ENCODE data around the gene SEPTIN11. TPM values are rescaled to one million over a fixed set of nuclear protein-coding genes. Genes with fewer than 3 reads are reported as not detected.

SEPTIN11 gene
- polyA plus RNA-seq, 1 donor from 2014 or later: 61.3 TPM

DNA sequence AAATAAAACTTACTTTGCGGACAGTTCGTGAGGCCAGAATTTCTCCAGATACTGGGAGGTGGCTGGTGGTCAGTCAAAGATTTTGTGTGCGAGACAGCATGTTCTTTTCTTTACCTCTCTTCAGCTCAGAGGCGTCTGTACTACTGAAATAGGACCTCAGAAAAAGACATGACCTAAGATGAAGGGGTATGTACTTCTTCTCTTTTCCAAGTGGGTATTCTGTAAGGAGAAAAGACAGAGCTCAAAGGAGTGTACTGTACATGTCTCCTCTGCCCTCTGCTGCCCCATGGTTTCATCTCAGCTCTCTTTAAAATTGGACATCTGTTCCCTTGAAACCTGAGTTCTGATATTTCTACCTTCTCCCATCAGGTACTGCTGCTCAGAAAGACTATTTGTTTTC, 38.1 kb downstream of the SEPTIN11 start:
- H3K4me2 ChIP-seq (ENCODE audit: low read length): no peak overlapping the region
- no peaks in the 10 kb centered on the region for H3F3A ChIP-seq (ENCODE audit: insufficient read depth, low read length, poor library complexity, severe bottlenecking)
- H3K4me3 ChIP-seq (ENCODE audit: low read length): no peak overlapping the region
- H3K27ac ChIP-seq (ENCODE audit: low read length): no peak overlapping the region
- no peaks in the 10 kb centered on the region for H3K27me3 ChIP-seq (ENCODE audit: insufficient read depth, low read depth, low read length)
- H2AFZ ChIP-seq (ENCODE audit: low read depth, low read length): no peak overlapping the region
- H3K9ac ChIP-seq (ENCODE audit: low read length): no peak overlapping the region
- TF ChIP-seq EP300 (conservative IDR thresholded peaks at IDR 0.05; ENCODE audit: poor library complexity, severe bottlenecking): no peak
- TF ChIP-seq, protein P1, sequence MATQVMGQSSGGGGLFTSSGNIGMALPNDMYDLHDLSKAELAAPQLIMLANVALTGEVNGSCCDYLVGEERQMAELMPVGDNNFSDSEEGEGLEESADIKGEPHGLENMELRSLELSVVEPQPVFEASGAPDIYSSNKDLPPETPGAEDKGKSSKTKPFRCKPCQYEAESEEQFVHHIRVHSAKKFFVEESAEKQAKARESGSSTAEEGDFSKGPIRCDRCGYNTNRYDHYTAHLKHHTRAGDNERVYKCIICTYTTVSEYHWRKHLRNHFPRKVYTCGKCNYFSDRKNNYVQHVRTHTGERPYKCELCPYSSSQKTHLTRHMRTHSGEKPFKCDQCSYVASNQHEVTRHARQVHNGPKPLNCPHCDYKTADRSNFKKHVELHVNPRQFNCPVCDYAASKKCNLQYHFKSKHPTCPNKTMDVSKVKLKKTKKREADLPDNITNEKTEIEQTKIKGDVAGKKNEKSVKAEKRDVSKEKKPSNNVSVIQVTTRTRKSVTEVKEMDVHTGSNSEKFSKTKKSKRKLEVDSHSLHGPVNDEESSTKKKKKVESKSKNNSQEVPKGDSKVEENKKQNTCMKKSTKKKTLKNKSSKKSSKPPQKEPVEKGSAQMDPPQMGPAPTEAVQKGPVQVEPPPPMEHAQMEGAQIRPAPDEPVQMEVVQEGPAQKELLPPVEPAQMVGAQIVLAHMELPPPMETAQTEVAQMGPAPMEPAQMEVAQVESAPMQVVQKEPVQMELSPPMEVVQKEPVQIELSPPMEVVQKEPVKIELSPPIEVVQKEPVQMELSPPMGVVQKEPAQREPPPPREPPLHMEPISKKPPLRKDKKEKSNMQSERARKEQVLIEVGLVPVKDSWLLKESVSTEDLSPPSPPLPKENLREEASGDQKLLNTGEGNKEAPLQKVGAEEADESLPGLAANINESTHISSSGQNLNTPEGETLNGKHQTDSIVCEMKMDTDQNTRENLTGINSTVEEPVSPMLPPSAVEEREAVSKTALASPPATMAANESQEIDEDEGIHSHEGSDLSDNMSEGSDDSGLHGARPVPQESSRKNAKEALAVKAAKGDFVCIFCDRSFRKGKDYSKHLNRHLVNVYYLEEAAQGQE (IDR thresholded peaks at IDR 0.05; ENCODE audit: borderline replicate concordance): no peak
- no peak for TF ChIP-seq RAD21 (conservative IDR thresholded peaks at IDR 0.05)
- no peak for TF ChIP-seq POLR2AphosphoS5 (IDR thresholded peaks at IDR 0.05)
- TF ChIP-seq TAF1 (IDR thresholded peaks at IDR 0.05; ENCODE audit: low read depth): no peak
- TF ChIP-seq SMC3 (conservative IDR thresholded peaks at IDR 0.05; ENCODE audit: poor library complexity): no peak
- no peak for TF ChIP-seq EZH2 (IDR thresholded peaks at IDR 0.05; ENCODE audit: borderline replicate concordance, insufficient read depth, low read length, poor library complexity, severe bottlenecking)
- no peak for TF ChIP-seq MXI1 (conservative IDR thresholded peaks at IDR 0.05; ENCODE audit: poor library complexity, severe bottlenecking)
- TF ChIP-seq, protein P2, sequence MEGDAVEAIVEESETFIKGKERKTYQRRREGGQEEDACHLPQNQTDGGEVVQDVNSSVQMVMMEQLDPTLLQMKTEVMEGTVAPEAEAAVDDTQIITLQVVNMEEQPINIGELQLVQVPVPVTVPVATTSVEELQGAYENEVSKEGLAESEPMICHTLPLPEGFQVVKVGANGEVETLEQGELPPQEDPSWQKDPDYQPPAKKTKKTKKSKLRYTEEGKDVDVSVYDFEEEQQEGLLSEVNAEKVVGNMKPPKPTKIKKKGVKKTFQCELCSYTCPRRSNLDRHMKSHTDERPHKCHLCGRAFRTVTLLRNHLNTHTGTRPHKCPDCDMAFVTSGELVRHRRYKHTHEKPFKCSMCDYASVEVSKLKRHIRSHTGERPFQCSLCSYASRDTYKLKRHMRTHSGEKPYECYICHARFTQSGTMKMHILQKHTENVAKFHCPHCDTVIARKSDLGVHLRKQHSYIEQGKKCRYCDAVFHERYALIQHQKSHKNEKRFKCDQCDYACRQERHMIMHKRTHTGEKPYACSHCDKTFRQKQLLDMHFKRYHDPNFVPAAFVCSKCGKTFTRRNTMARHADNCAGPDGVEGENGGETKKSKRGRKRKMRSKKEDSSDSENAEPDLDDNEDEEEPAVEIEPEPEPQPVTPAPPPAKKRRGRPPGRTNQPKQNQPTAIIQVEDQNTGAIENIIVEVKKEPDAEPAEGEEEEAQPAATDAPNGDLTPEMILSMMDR (IDR thresholded peaks at IDR 0.05; ENCODE audit: poor library complexity, severe bottlenecking): no peak
- no peaks in the 10 kb centered on the region for H3K9me2 ChIP-seq (ENCODE audit: insufficient read depth, low read length)
- H4K20me1 ChIP-seq (ENCODE audit: insufficient read depth): no peaks in the 10 kb centered on the region
- peaks cover 89% of the 10 kb centered on the region for H3K79me2 ChIP-seq (replicated peaks; ENCODE audit: insufficient read depth, low read length)
- H3K9me3 ChIP-seq (ENCODE audit: low read length): peaks cover 5% of the 10 kb centered on the region
- H3K36me3 ChIP-seq (ENCODE audit: insufficient read depth, low read length): no peaks in the 10 kb centered on the region

DNA sequence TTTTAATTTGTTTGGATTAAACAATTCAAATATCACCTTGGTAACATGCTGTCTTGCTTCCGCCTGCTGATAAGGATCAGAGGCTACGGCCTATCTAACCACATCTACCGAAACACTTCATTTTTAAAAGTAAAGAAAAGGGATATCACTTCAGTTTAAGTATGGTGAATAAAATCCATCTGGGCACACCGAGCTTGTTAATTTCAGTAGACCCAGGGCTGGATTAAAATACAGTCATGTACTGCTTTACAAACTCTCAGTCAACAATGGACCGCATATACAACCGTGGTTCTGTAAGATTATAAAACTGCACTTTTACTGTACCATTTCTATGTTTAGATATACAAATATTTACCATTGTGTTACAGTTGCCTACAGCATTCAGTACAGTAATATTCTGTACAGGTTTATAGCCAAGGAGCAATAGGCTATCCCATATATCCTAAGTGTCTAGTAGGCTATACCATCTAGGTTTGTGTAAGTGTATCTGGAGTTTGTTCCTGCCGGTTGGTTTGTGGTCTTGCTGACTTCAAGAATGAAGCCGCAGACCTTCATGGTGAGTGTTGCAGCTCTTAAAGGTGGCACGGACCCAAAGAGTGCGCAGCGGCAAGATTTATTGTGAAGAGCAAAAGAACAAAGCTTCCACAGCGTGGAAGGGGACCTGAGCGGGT, 40.0 kb downstream of the SEPTIN11 start:
- H3K4me2 ChIP-seq (ENCODE audit: low read length): no peak overlapping the region
- H3F3A ChIP-seq (ENCODE audit: insufficient read depth, low read length, poor library complexity, severe bottlenecking): no peaks in the 10 kb centered on the region
- H3K27ac ChIP-seq (ENCODE audit: low read length): no peak overlapping the region
- peaks cover 5% of the 10 kb centered on the region for H3K9me3 ChIP-seq (ENCODE audit: low read length)
- no peaks in the 10 kb centered on the region for H3K27me3 ChIP-seq (ENCODE audit: insufficient read depth, low read depth, low read length)
- H2AFZ ChIP-seq (ENCODE audit: low read depth, low read length): no peak overlapping the region
- no peaks in the 10 kb centered on the region for H3K9me2 ChIP-seq (ENCODE audit: insufficient read depth, low read length)
- no peaks in the 10 kb centered on the region for H4K20me1 ChIP-seq (ENCODE audit: insufficient read depth)
- no peak overlapping the region for H3K9ac ChIP-seq (ENCODE audit: low read length)
- TF ChIP-seq EZH2 (IDR thresholded peaks at IDR 0.05; ENCODE audit: borderline replicate concordance, insufficient read depth, low read length, poor library complexity, severe bottlenecking): no peak
- no peaks in the 10 kb centered on the region for H3K36me3 ChIP-seq (ENCODE audit: insufficient read depth, low read length)
- H3K79me2 ChIP-seq (replicated peaks; ENCODE audit: insufficient read depth, low read length): peaks cover 79% of the 10 kb centered on the region
- no peak overlapping the region for H3K4me3 ChIP-seq (ENCODE audit: low read length)
